Esophagus squamous epithelium (tissue), 5 donors: ENCODE results near the gene RASA3. TPM values are rescaled to one million over a fixed set of nuclear protein-coding genes. Genes with fewer than 3 reads are reported as not detected.

Experiments used
- DNase-seq: peaks from one replicate; lab custom pipeline; 2025; lab: John Stamatoyannopoulos, UW
- H3K27ac ChIP-seq, 4 donors: fragments of 200-600 bp; sonication (generic); one replicate each; pipeline ENCODE4 v1.5.1; 2016 to 2019; ENCODE audit warnings: mild to moderate bottlenecking in 1 of 4
- H3K27me3 ChIP-seq, 4 donors: fragments of 200-600 bp; sonication (generic); 1 replicate in 3 of 4; 2 replicates in 1 of 4; pipeline versions ENCODE4 v1.5.1 to v1.6.0; 2017 to 2021; ENCODE audit warnings: antibody characterized with exemption in 1 of 4
- H3K36me3 ChIP-seq, 3 donors: fragments of 200-600 bp; sonication (generic); one replicate each; pipeline ENCODE4 v1.5.1; 2016 to 2019
- H3K4me1 ChIP-seq, 3 donors: fragments of 200-600 bp; sonication (generic); one replicate each; pipeline ENCODE4 v1.5.1; 2017 to 2019
- H3K4me3 ChIP-seq, 4 donors: fragments of 200-600 bp; sonication (generic); 1 replicate in 3 of 4; 2 replicates in 1 of 4; pipeline ENCODE4 v1.5.1; 2016 to 2019; ENCODE audit warnings: mild to moderate bottlenecking in 2 of 4, moderate library complexity in 1 of 4
- H3K9me3 ChIP-seq, 3 donors: fragments of 200-600 bp; sonication (generic); one replicate each; pipeline ENCODE4 v1.5.1; 2016 to 2019
- POLR2A ChIP-seq, 4 donors: fragments of 450-650 bp; IDR thresholded peaks; one replicate each; pipeline ENCODE4 v1.6.1; 2017; ENCODE audit warnings: antibody characterized with exemption in 4 of 4, mild to moderate bottlenecking in 4 of 4, moderate library complexity in 3 of 4
- WGBS, 2 donors: methylation state at CpG; one replicate each; pipeline ENCODE4 v1.1.5; 2018; 5-methylcytosine and 5-hydroxymethylcytosine counted together
- intact Hi-C: fragments of 100-400 bp; cut with DNase I; formaldehyde crosslinking; loops from one replicate; pipeline ENCODE4 v1.15.0; 2022
- total RNA-seq, 4 donors: library from RNA; depleted of rRNA; stranded (reverse); fragments of >200 nt; gene quantifications; one replicate each; pipeline ENCODE4 v1.1.0, GENCODE V29; 2016
- TF ChIP-seq, protein P1 (sequence below), 6 experiments: fragments of 450-650 bp in 4 of 6; fragments of 200-600 bp in 2 of 6; sonication (generic) in 2 of 6; IDR thresholded peaks; one replicate each; pipeline ENCODE4 v1.5.1; 2016 to 2019; ENCODE audit warnings: antibody characterized with exemption in 6 of 6, mild to moderate bottlenecking in 4 of 6, moderate library complexity in 4 of 6
- donor health status: DM: yes; HTN: yes; CAD: no.

The RASA3 gene
- total RNA-seq, 4 donors from 2014 or later, result 1.4 to 8.8 (median 3.1) TPM

- DNase-seq, result no peak
- Histone ChIP-seq H3K36me3 (peaks cover 0 to 72% (median 0%) of the 10 kb centered on the region in 3 donors), H3K27ac (no peak overlapping the region), H3K9me3 (no peaks in the 10 kb centered on the region), H3K27me3 (no peaks in the 10 kb centered on the region), H3K4me1 (peaks cover 0 to 21% (median 9%) of the 10 kb centered on the region in 3 donors), H3K4me3 (no peak overlapping the region)
- intact Hi-C loops, result no loop called here
- 80 to 95% methylated on average over 13 to 17 of the region's 41 CpGs for WGBS, 2 donors
- no peak for TF ChIP-seq POLR2A (IDR thresholded peaks at IDR 0.05)
- TF ChIP-seq, protein P1, sequence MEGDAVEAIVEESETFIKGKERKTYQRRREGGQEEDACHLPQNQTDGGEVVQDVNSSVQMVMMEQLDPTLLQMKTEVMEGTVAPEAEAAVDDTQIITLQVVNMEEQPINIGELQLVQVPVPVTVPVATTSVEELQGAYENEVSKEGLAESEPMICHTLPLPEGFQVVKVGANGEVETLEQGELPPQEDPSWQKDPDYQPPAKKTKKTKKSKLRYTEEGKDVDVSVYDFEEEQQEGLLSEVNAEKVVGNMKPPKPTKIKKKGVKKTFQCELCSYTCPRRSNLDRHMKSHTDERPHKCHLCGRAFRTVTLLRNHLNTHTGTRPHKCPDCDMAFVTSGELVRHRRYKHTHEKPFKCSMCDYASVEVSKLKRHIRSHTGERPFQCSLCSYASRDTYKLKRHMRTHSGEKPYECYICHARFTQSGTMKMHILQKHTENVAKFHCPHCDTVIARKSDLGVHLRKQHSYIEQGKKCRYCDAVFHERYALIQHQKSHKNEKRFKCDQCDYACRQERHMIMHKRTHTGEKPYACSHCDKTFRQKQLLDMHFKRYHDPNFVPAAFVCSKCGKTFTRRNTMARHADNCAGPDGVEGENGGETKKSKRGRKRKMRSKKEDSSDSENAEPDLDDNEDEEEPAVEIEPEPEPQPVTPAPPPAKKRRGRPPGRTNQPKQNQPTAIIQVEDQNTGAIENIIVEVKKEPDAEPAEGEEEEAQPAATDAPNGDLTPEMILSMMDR (IDR thresholded peaks at IDR 0.05), result no peak
Measured at GRCh38 chr13:113978741-113979481, 153.5 kb downstream of the RASA3 start.

DNA sequence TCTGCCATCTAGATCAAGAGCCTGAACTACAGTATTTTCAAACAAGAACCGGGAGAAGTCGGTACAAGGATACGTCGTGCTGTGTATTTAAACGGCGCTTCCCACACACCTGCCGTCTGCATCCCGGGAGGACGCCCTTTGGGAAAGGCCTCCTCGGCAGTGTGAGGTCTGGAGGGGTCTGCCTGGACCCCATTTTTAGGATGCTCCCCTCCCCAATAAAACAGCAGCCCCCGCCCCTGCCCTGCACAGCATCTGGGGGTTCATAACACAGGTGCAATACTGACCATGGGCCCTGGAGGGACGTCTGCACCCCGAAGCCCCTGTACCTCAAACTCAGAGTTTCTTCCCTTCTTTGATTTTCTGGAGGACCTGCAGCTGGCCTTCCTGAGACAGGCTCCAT lies 154.4 kb downstream of the RASA3 start:
- H3K4me3 ChIP-seq, result no peak overlapping the region
- intact Hi-C loops, result no loop called here
- H3K9me3 ChIP-seq, result no peaks in the 10 kb centered on the region
- no peaks in the 10 kb centered on the region for H3K27me3 ChIP-seq
- no peak for DNase-seq
- peaks cover 0 to 21% (median 9%) of the 10 kb centered on the region in 3 donors for H3K4me1 ChIP-seq
- 86 to 88% methylated on average over 10 to 13 of the region's 13 CpGs for WGBS, 2 donors
- TF ChIP-seq POLR2A (IDR thresholded peaks at IDR 0.05), result no peak
- H3K27ac ChIP-seq, result no peak overlapping the region
- peaks cover 0 to 76% (median 0%) of the 10 kb centered on the region in 3 donors for H3K36me3 ChIP-seq

GRCh38 chr13:113976711-113977684 lies 155.4 kb downstream of the RASA3 start:
- H3K4me3 ChIP-seq, result no peak overlapping the region
- peak overlapping the region in 1 of 4 donors; percentile 9 for H3K27ac ChIP-seq
- 79 to 87% methylated on average over 9 to 13 of the region's 21 CpGs for WGBS, 2 donors
- H3K4me1 ChIP-seq, result peaks cover 0 to 19% (median 9%) of the 10 kb centered on the region in 3 donors
- no peak for DNase-seq
- TF ChIP-seq, protein P1 (IDR thresholded peaks at IDR 0.05), result no peak
- no peak for TF ChIP-seq POLR2A (IDR thresholded peaks at IDR 0.05)
- no peaks in the 10 kb centered on the region for H3K27me3 ChIP-seq
- no peaks in the 10 kb centered on the region for H3K9me3 ChIP-seq
- intact Hi-C loops, result no loop called here
- H3K36me3 ChIP-seq, result peaks cover 0 to 68% (median 0%) of the 10 kb centered on the region in 3 donors

- H3K27me3 ChIP-seq, result no peaks in the 10 kb centered on the region
- H3K27ac ChIP-seq, result no peak overlapping the region
- peaks cover 8 to 20% (median 10%) of the 10 kb centered on the region in 3 donors for H3K4me1 ChIP-seq
- DNase-seq, result no peak
- 91% methylated on average over 7 of the region's 15 CpGs; no CpG with 5 or more reads in 1 of the 2 donors for WGBS, 2 donors
- no peak overlapping the region for H3K4me3 ChIP-seq
- intact Hi-C loops, result no loop called here
- H3K36me3 ChIP-seq, result peaks cover 0 to 52% (median 0%) of the 10 kb centered on the region in 3 donors
- no peak for TF ChIP-seq POLR2A (IDR thresholded peaks at IDR 0.05)
- TF ChIP-seq, protein P1 (IDR thresholded peaks at IDR 0.05), result no peak
- no peaks in the 10 kb centered on the region for H3K9me3 ChIP-seq
Measured at GRCh38 chr13:113975416-113975815, 157.0 kb downstream of the RASA3 start.
